Mucosa of rectum (tissue), 2 donors: Measurements from ENCODE around the gene SHANK2.

ENCODE experiments used
- H3K27ac ChIP-seq, 2 donors: one replicate each; pipeline ENCODE4 v1.7.0; 2013; ENCODE audit warnings: inconsistent platforms in 2 of 2, low read depth in 2 of 2, low read length in 2 of 2
- H3K27me3 ChIP-seq, 2 donors: one replicate each; pipeline ENCODE4 v1.7.0; 2013; ENCODE audit warnings: low read length in 2 of 2; ENCODE audit not compliant: control insufficient read depth in 2 of 2, insufficient read depth in 2 of 2
- H3K36me3 ChIP-seq, 2 donors: one replicate each; pipeline ENCODE4 v1.7.0; 2013; ENCODE audit warnings: low read length in 2 of 2; ENCODE audit not compliant: control insufficient read depth in 2 of 2, insufficient read depth in 2 of 2
- H3K4me1 ChIP-seq, 2 donors: one replicate each; pipeline ENCODE4 v1.7.0; 2013; ENCODE audit warnings: low read length in 2 of 2, mild to moderate bottlenecking in 1 of 2; ENCODE audit not compliant: control insufficient read depth in 2 of 2, insufficient read depth in 2 of 2
- H3K4me3 ChIP-seq, 2 donors: one replicate each; pipeline ENCODE4 v1.7.0; 2013; ENCODE audit warnings: low read length in 2 of 2
- H3K9ac ChIP-seq, 2 donors: one replicate each; pipeline ENCODE4 v1.7.0; 2013; ENCODE audit warnings: low read length in 2 of 2, low read depth in 1 of 2, mild to moderate bottlenecking in 1 of 2
- H3K9me3 ChIP-seq, 2 donors: one replicate each; pipeline ENCODE4 v1.7.0; 2013; ENCODE audit warnings: low read length in 2 of 2; ENCODE audit not compliant: control insufficient read depth in 2 of 2
- donor health status: healthy.
- donor health status: Normal muscosa, but diverticular disease.

Gene SHANK2

GRCh38 chr11:71202598-71202944 is 49.8 kb downstream of the SHANK2 start:
- Histone ChIP-seq H3K9ac (no peak overlapping the region), H3K36me3 (no peaks in the 10 kb centered on the region), H3K4me3 (no peak overlapping the region), H3K27me3 (no peaks in the 10 kb centered on the region), H3K4me1 (no peaks in the 10 kb centered on the region), H3K9me3 (no peaks in the 10 kb centered on the region), H3K27ac (no peak overlapping the region)
